HG02943 (cell line): ENCODE measurements around the gene THEM4.
"Not testable (repeated sequence)": the region's sequence is repeated elsewhere in the genome, so short reads cannot be mapped to it uniquely, and the experiment has no call there.

ENCODE experiments used
- ATAC-seq: cut with Tn5 transposase; IDR thresholded peaks from one replicate; pipeline ENCODE4 v1.9.1; 2021; ENCODE audit warnings: mild to moderate bottlenecking, low read depth, moderate library complexity; ENCODE audit not compliant: unreplicated experiment

The THEM4 gene

GRCh38 chr1:151900804-151901203, 8.5 kb downstream of the THEM4 start:
- ATAC-seq, result not testable (repeated sequence)

- ATAC-seq, result no peak
Measured at GRCh38 chr1:151898519-151898991, 10.8 kb downstream of the THEM4 start.

GRCh38 chr1:151897991-151898431, 11.3 kb downstream of the THEM4 start:
- no peak for ATAC-seq

- ATAC-seq, result no peak
Measured at GRCh38 chr1:151893176-151893924, 16.0 kb downstream of the THEM4 start.

- no peak for ATAC-seq
Measured at GRCh38 chr1:151892190-151892589, 17.1 kb downstream of the THEM4 start.

- ATAC-seq, result no peak
Measured at GRCh38 chr1:151891512-151891911, 17.8 kb downstream of the THEM4 start.

GRCh38 chr1:151888972-151889570, 20.2 kb downstream of the THEM4 start:
- ATAC-seq, result no peak

GRCh38 chr1:151887028-151887427, 22.3 kb downstream of the THEM4 start:
- ATAC-seq, result no peak

GRCh38 chr1:151885479-151885878, 23.8 kb downstream of the THEM4 start:
- no peak for ATAC-seq

- not testable (repeated sequence) for ATAC-seq
Measured at GRCh38 chr1:151884879-151885278, 24.4 kb downstream of the THEM4 start.

GRCh38 chr1:151884445-151884844, 24.9 kb downstream of the THEM4 start:
- ATAC-seq, result not testable (repeated sequence)

GRCh38 chr1:151883898-151884297, 25.4 kb downstream of the THEM4 start:
- not testable (repeated sequence) for ATAC-seq

- ATAC-seq, result not testable (repeated sequence)
Measured at GRCh38 chr1:151882918-151883317, 26.4 kb downstream of the THEM4 start.

GRCh38 chr1:151882466-151882865, 26.8 kb downstream of the THEM4 start:
- ATAC-seq, result no peak

- ATAC-seq, result no peak
Measured at GRCh38 chr1:151881479-151881878, 27.8 kb downstream of the THEM4 start.

GRCh38 chr1:151875419-151876097, 33.8 kb downstream of the THEM4 start:
- ATAC-seq, result no peak

GRCh38 chr1:151872776-151873175, 36.5 kb downstream of the THEM4 start:
- ATAC-seq, result not testable (repeated sequence)

- no peak for ATAC-seq
Measured at GRCh38 chr1:151871284-151872030, 37.9 kb downstream of the THEM4 start.

GRCh38 chr1:151868486-151868885, 40.8 kb downstream of the THEM4 start:
- no peak for ATAC-seq

GRCh38 chr1:151867765-151868411, 41.4 kb downstream of the THEM4 start:
- ATAC-seq, result no peak
